EL (cell line): ENCODE measurements around the gene MON1B.
"Not testable (repeated sequence)": the region's sequence is repeated elsewhere in the genome, so short reads cannot be mapped to it uniquely, and the experiment has no call there.

Source experiments
- DNase-seq: peaks from one replicate; pipeline ENCODE4 v3.0.0-alpha.2; 2016

MON1B gene

GRCh38 chr16:77199211-77199610 lies 8.2 kb downstream of the MON1B start, which contains the start of gene SYCE1L:
Gene SYCE1L (plus strand): TSS chr16:77199408. CDS start chr16:77199452, 44 bp downstream.
- DNase-seq: no peak

GRCh38 chr16:77206533-77206932 lies 15.5 kb downstream of the MON1B start:
- DNase-seq: no peak

GRCh38 chr16:77207030-77207429 lies 16.0 kb downstream of the MON1B start:
- no peak for DNase-seq

GRCh38 chr16:77208382-77208781 lies 17.4 kb downstream of the MON1B start:
- no peak for DNase-seq

GRCh38 chr16:77211880-77212740 lies 21.1 kb downstream of the MON1B start:
- DNase-seq: peak; percentile 18

GRCh38 chr16:77212741-77213541 lies 22.0 kb downstream of the MON1B start:
- peak; percentile 24 for DNase-seq

GRCh38 chr16:77213542-77214106 lies 22.6 kb downstream of the MON1B start:
- DNase-seq: peak; percentile 93

GRCh38 chr16:77214411-77215138 lies 23.6 kb downstream of the MON1B start:
- no peak for DNase-seq

- DNase-seq: no peak
These were observed 28.4 kb downstream of the MON1B start for GRCh38 chr16:77219437-77219836.

- no peak for DNase-seq
These were observed 29.4 kb downstream of the MON1B start for GRCh38 chr16:77220427-77220826.

- no peak for DNase-seq
These were observed 30.5 kb downstream of the MON1B start for GRCh38 chr16:77221482-77221881.

- peak; percentile 9 for DNase-seq
These were observed 32.2 kb downstream of the MON1B start for GRCh38 chr16:77223184-77223583.

- DNase-seq: no peak
These were observed 34.2 kb downstream of the MON1B start for GRCh38 chr16:77225182-77225581.

GRCh38 chr16:77227745-77228144 lies 36.8 kb downstream of the MON1B start:
- no peak for DNase-seq

- no peak for DNase-seq
These were observed 40.1 kb downstream of the MON1B start for GRCh38 chr16:77231047-77231446.

- no peak for DNase-seq
These were observed 43.0 kb downstream of the MON1B start for GRCh38 chr16:77233799-77234519.

GRCh38 chr16:77234611-77235010 lies 43.6 kb downstream of the MON1B start:
- no peak for DNase-seq

- peak; percentile 74 for DNase-seq
These were observed 45.1 kb downstream of the MON1B start for GRCh38 chr16:77236063-77236511.

- DNase-seq: no peak
These were observed 47.6 kb downstream of the MON1B start for GRCh38 chr16:77238593-77238992.

GRCh38 chr16:77242471-77242870 lies 51.5 kb downstream of the MON1B start:
- not testable (repeated sequence) for DNase-seq

GRCh38 chr16:77246150-77246549 lies 55.2 kb downstream of the MON1B start:
- no peak for DNase-seq

- no peak for DNase-seq
These were observed 59.4 kb downstream of the MON1B start for GRCh38 chr16:77250400-77250799.
